Adipose tissue (tissue), 3 donors: ENCODE data around the gene STK32B. TPM values are rescaled to one million over a fixed set of nuclear protein-coding genes. Genes with fewer than 3 reads are reported as not detected.

Source experiments
- H3K27ac ChIP-seq: one replicate; pipeline ENCODE4 v1.5.1; 2013; ENCODE audit warnings: low read depth, low read length
- WGBS, 3 donors: extraction: QIAGEN DNeasy Blood & Tissue Kit; methylation state at CpG; one replicate each; pipeline ENCODE4 v1.1.7; 2013; 5-methylcytosine and 5-hydroxymethylcytosine counted together
- polyA plus RNA-seq, 3 donors: library from polyadenylated mRNA; stranded (reverse); fragments of 200-250 nt; gene quantifications; one replicate each; pipeline ENCODE4 v1.2.3, GENCODE V29; 2013
- donor health status: healthy with polysubstance abuse.
- donor health status: Bipolar disorder and iron deficiency.
- donor health status: healthy.

The STK32B gene
- polyA plus RNA-seq, 3 donors, result 0.41 to 6.0 (median 1.3) TPM

- H3K27ac ChIP-seq, result no peak overlapping the region
- WGBS, 3 donors, result 85 to 95% (median 93%) methylated on average over 9 of the region's 9 CpGs
Measured at GRCh38 chr4:5474756-5475155, 423.5 kb downstream of the STK32B start.

- WGBS, 3 donors, result 81 to 89% (median 89%) methylated on average over 8 of the region's 8 CpGs
- H3K27ac ChIP-seq, result no peak overlapping the region
Measured at GRCh38 chr4:5477613-5478012, 426.3 kb downstream of the STK32B start.

- WGBS, 3 donors, result 51 to 81% (median 76%) methylated on average over 4 of the region's 4 CpGs
Measured at GRCh38 chr4:5478169-5478568, 426.9 kb downstream of the STK32B start.

GRCh38 chr4:5478697-5479096, 427.4 kb downstream of the STK32B start:
- H3K27ac ChIP-seq, result no peak overlapping the region
- WGBS, 3 donors, result 81 to 94% (median 89%) methylated on average over 6 of the region's 6 CpGs

More at GRCh38 chr4:5478169-5478568, 426.9 kb downstream of the STK32B start:
- no peak overlapping the region for H3K27ac ChIP-seq

GRCh38 chr4:5479518-5480060, 428.3 kb downstream of the STK32B start:
- 83 to 97% (median 92%) methylated on average over 4 of the region's 4 CpGs for WGBS, 3 donors
- no peak overlapping the region for H3K27ac ChIP-seq

GRCh38 chr4:5488413-5488812, 437.1 kb downstream of the STK32B start:
- H3K27ac ChIP-seq, result no peak overlapping the region

- H3K27ac ChIP-seq, result no peak overlapping the region
- WGBS, 3 donors, result 44 to 83% (median 70%) methylated on average over 1 of the region's 1 CpG
Measured at GRCh38 chr4:5489260-5489659, 438.0 kb downstream of the STK32B start.

- no peak overlapping the region for H3K27ac ChIP-seq
- 51 to 92% (median 92%) methylated on average over 2 of the region's 2 CpGs for WGBS, 3 donors
Measured at GRCh38 chr4:5497489-5497888, 446.2 kb downstream of the STK32B start.

- no peak overlapping the region for H3K27ac ChIP-seq
- WGBS, 3 donors, result 54 to 67% (median 61%) methylated on average over 3 of the region's 3 CpGs
Measured at GRCh38 chr4:5500165-5500564, 448.9 kb downstream of the STK32B start.

- 60 to 77% (median 77%) methylated on average over 7 of the region's 7 CpGs for WGBS, 3 donors
- H3K27ac ChIP-seq, result no peak overlapping the region
Measured at GRCh38 chr4:5503336-5503936, 452.2 kb downstream of the STK32B start.

- H3K27ac ChIP-seq, result no peak overlapping the region
Measured at GRCh38 chr4:5504486-5504885, 453.2 kb downstream of the STK32B start.

- 48 to 73% (median 70%) methylated on average over 2 of the region's 2 CpGs for WGBS, 3 donors
- H3K27ac ChIP-seq, result no peak overlapping the region
Measured at GRCh38 chr4:5510504-5510903, 459.2 kb downstream of the STK32B start.

GRCh38 chr4:5511791-5512190, 460.5 kb downstream of the STK32B start:
- no peak overlapping the region for H3K27ac ChIP-seq

GRCh38 chr4:5515646-5516045, 464.4 kb downstream of the STK32B start:
- H3K27ac ChIP-seq, result no peak overlapping the region

- H3K27ac ChIP-seq, result no peak overlapping the region
- WGBS, 3 donors, result 80 to 92% (median 89%) methylated on average over 4 of the region's 4 CpGs
Measured at GRCh38 chr4:5517372-5517771, 466.1 kb downstream of the STK32B start.

- WGBS, 3 donors, result 54 to 69% (median 59%) methylated on average over 5 of the region's 5 CpGs
Measured at GRCh38 chr4:5524446-5525299, 473.4 kb downstream of the STK32B start.

GRCh38 chr4:5526080-5526846, 475.0 kb downstream of the STK32B start:
- WGBS, 3 donors, result 50 to 72% (median 69%) methylated on average over 3 of the region's 3 CpGs
- H3K27ac ChIP-seq, result no peak overlapping the region

More at GRCh38 chr4:5524446-5525299, 473.4 kb downstream of the STK32B start:
- no peak overlapping the region for H3K27ac ChIP-seq

GRCh38 chr4:5527211-5527610, 475.9 kb downstream of the STK32B start:
- 40 to 53% (median 40%) methylated on average over 3 of the region's 3 CpGs for WGBS, 3 donors
- no peak overlapping the region for H3K27ac ChIP-seq

- no peak overlapping the region for H3K27ac ChIP-seq
- WGBS, 3 donors, result 94 to 96% (median 95%) methylated on average over 4 of the region's 4 CpGs
Measured at GRCh38 chr4:5528031-5528436, 476.8 kb downstream of the STK32B start.
